ENCODE results near the gene CHST13. TPM values are rescaled to one million over a fixed set of nuclear protein-coding genes. Genes with fewer than 3 reads are reported as not detected.

The CHST13 gene
- total and polyA plus RNA-seq, 2 of the 4 experiments (the other 2 are of a cell fraction): not detected

DNA sequence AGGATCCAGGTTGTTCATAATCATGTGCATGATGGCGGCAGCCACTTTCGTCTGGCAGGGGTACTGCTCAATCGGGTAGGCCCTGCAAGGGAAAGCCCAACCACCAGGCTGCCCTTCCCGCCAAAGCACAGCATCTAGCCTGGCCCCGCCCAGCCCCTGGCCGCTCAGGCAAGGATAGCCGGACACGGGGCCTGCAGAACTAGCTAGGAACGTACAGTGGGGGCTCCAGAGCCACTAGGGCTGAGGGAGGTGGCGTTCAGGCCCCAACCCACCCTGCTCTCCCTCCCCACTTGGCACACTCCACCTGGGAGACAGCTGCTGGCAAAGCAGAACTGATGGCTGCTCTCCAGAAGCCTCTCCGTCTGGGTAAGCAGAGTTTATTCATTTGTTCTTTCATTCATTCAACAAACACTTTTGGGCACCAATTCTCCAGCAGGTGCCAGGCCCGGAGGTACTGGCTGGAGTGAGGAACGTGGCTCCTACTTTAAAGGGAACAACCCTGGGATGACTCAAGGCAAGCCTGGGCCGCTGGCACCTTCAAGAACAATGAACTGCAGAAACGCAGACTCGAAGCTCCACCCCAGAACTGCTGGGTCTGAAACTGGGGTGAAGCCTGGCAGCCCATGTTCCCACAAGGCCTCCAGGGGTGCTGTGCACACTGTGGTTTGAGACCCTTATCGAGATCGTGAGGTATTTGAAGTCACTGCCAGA lies 14.2 kb upstream of the CHST13 start:
- Histone ChIP-seq H2BK20ac (ENCODE audit: low read depth, low read length) (no peak overlapping the region), H3K9me1 (ENCODE audit: insufficient read depth, low read length) (no peaks in the 10 kb centered on the region), H2BK120ac (ENCODE audit: low read depth, low read length) (no peak overlapping the region), H2BK15ac (ENCODE audit: low read depth, low read length) (no peak overlapping the region), H2AK9ac (replicated peaks; ENCODE audit: low read depth, low read length, poor library complexity) (no peak overlapping the region), H3K23ac (ENCODE audit: low read depth, low read length) (no peak overlapping the region), H4K8ac (ENCODE audit: low read depth in 2 of 2, low read length in 2 of 2) (no peak overlapping the region), H3K9me3 (ENCODE audit: control insufficient read depth, insufficient read depth, low read length) (no peaks in the 10 kb centered on the region), H3K4me1 (ENCODE audit: control insufficient read depth, insufficient read depth, low read length) (no peaks in the 10 kb centered on the region), H3K4me3 (ENCODE audit: insufficient read depth, low read depth, low read length) (no peak overlapping the region), H3K36me3 (ENCODE audit: control insufficient read depth, insufficient read depth, low read length) (no peaks in the 10 kb centered on the region), H3K27me3 (ENCODE audit: control insufficient read depth, insufficient read depth, low read length) (peaks cover 27% of the 10 kb centered on the region; the same call in 1 of the 2 replicates), H2AK5ac (ENCODE audit: low read depth, low read length) (no peak overlapping the region), H3K14ac (replicated peaks; ENCODE audit: low read depth, low read length) (no peak overlapping the region), H3K18ac (ENCODE audit: low read depth, low read length) (no peak overlapping the region), H3K9ac (ENCODE audit: low read depth, low read length) (no peak overlapping the region), H2AFZ (replicated peaks; ENCODE audit: low read length, poor library complexity) (no peak overlapping the region), H3K4me2 (ENCODE audit: low read depth, low read length) (no peak overlapping the region), H4K5ac (ENCODE audit: low read depth, low read length) (no peak overlapping the region), H3K79me1 (ENCODE audit: low read depth in 1 of 2, low read length in 2 of 2) (no peaks in the 10 kb centered on the region), H4K91ac (ENCODE audit: insufficient read depth, low read depth, low read length) (no peak overlapping the region), H3K56ac (ENCODE audit: extremely low read depth, insufficient read depth, low read length) (no peak overlapping the region), H3K27ac (ENCODE audit: insufficient read depth, low read length) (no peak overlapping the region), H4K20me1 (ENCODE audit: insufficient read depth, low read length) (no peaks in the 10 kb centered on the region), H2BK5ac (ENCODE audit: low read depth, low read length, poor library complexity, severe bottlenecking) (no peak overlapping the region), H3K4ac (ENCODE audit: low read depth, low read length) (no peak overlapping the region)
- ATAC-seq (ENCODE audit: low read depth) (no peak), DNase-seq (no peak)
- dilution Hi-C loops (cut with HindIII; ENCODE audit: low sequenced_read_pairs, unreplicated experiment): no loop called here
- POLR2A ChIA-PET (ENCODE audit: unreplicated experiment): no interaction called here
- BruUV-seq (replicated peaks): no TSS peak
- CTCF ChIA-PET: no interaction called here
- in situ Hi-C loops (cut with MboI; ENCODE audit: low sequenced_read_pairs): no loop called here
- intact Hi-C loops (cut with micrococcal nuclease): no loop called here
- WGBS, 2 experiments (ENCODE audit: extremely low coverage in 2 of 2, insufficient read length in 1 of 2): 60% methylated on average over 5 of the region's 18 CpGs; no CpG with 5 or more reads in 1 of the 2 experiments
- TF ChIP-seq CHD1 (IDR thresholded peaks at IDR 0.05; ENCODE audit: low read depth, low read length) (no peak), FOS (IDR thresholded peaks at IDR 0.05; ENCODE audit: low read depth, low read length) (no peak), BHLHE40 (IDR thresholded peaks at IDR 0.05; ENCODE audit: low read depth, low read length) (no peak), MAZ (IDR thresholded peaks at IDR 0.05; ENCODE audit: borderline replicate concordance, low read depth, low read length) (no peak), NFE2L2 (IDR thresholded peaks at IDR 0.05; ENCODE audit: low read depth, low read length) (no peak), MAFK (IDR thresholded peaks at IDR 0.05; ENCODE audit: low read depth, low read length) (no peak), RFX5 (IDR thresholded peaks at IDR 0.05; ENCODE audit: low read depth, low read length) (no peak), CEBPB (IDR thresholded peaks at IDR 0.05; ENCODE audit: low read depth, low read length) (no peak), MXI1 (IDR thresholded peaks at IDR 0.05; ENCODE audit: borderline replicate concordance, low read depth, low read length) (no peak), SMC3 (IDR thresholded peaks at IDR 0.05; ENCODE audit: low read depth, low read length) (no peak), RCOR1 (IDR thresholded peaks at IDR 0.05; ENCODE audit: insufficient replicate concordance, low read length) (no peak), POLR2A (IDR thresholded peaks at IDR 0.05; ENCODE audit: low read depth, low read length) (no peak)
- TF ChIP-seq, protein P1, sequence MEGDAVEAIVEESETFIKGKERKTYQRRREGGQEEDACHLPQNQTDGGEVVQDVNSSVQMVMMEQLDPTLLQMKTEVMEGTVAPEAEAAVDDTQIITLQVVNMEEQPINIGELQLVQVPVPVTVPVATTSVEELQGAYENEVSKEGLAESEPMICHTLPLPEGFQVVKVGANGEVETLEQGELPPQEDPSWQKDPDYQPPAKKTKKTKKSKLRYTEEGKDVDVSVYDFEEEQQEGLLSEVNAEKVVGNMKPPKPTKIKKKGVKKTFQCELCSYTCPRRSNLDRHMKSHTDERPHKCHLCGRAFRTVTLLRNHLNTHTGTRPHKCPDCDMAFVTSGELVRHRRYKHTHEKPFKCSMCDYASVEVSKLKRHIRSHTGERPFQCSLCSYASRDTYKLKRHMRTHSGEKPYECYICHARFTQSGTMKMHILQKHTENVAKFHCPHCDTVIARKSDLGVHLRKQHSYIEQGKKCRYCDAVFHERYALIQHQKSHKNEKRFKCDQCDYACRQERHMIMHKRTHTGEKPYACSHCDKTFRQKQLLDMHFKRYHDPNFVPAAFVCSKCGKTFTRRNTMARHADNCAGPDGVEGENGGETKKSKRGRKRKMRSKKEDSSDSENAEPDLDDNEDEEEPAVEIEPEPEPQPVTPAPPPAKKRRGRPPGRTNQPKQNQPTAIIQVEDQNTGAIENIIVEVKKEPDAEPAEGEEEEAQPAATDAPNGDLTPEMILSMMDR (conservative IDR thresholded peaks at IDR 0.05; ENCODE audit: low read depth, low read length): no peak
- TF ChIP-seq, protein P2, sequence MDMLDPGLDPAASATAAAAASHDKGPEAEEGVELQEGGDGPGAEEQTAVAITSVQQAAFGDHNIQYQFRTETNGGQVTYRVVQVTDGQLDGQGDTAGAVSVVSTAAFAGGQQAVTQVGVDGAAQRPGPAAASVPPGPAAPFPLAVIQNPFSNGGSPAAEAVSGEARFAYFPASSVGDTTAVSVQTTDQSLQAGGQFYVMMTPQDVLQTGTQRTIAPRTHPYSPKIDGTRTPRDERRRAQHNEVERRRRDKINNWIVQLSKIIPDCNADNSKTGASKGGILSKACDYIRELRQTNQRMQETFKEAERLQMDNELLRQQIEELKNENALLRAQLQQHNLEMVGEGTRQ (IDR thresholded peaks at IDR 0.05; ENCODE audit: low read depth, low read length): no peak
- TF ChIP-seq, protein P3, sequence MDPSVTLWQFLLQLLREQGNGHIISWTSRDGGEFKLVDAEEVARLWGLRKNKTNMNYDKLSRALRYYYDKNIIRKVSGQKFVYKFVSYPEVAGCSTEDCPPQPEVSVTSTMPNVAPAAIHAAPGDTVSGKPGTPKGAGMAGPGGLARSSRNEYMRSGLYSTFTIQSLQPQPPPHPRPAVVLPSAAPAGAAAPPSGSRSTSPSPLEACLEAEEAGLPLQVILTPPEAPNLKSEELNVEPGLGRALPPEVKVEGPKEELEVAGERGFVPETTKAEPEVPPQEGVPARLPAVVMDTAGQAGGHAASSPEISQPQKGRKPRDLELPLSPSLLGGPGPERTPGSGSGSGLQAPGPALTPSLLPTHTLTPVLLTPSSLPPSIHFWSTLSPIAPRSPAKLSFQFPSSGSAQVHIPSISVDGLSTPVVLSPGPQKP (IDR thresholded peaks at IDR 0.05; ENCODE audit: borderline replicate concordance, low read depth, low read length): no peak
